K562 (cell line): ENCODE results near the gene DMAC2.
"Not testable (repeated sequence)": the region's sequence is repeated elsewhere in the genome, so short reads cannot be mapped to it uniquely, and the experiment has no call there.

ENCODE experiments used
- MAFK ChIP-seq: IDR thresholded peaks from 2 replicates; pipeline ENCODE4 v1.6.1; 2011; ENCODE audit warnings: low read length, improper control_type of control experiment
- NCOA1 ChIP-seq: fragments of 450-650 bp; IDR thresholded peaks from 2 replicates; pipeline ENCODE4 v1.6.1; 2016; ENCODE audit warnings: low read depth
- NR3C1 ChIP-seq: sonication (generic); formaldehyde crosslinking; IDR thresholded peaks from 2 replicates; pipeline ENCODE4 v1.8.1; 2022; ENCODE audit warnings: missing genetic modification reagents
- SMAD1 ChIP-seq: fragments of 150-350 bp; IDR thresholded peaks from 2 replicates; pipeline ENCODE4 v1.6.1; 2014; ENCODE audit warnings: low read length, low read depth; ENCODE audit not compliant: partially characterized antibody
- TEAD2 ChIP-seq: fragments of 450-650 bp; IDR thresholded peaks from 2 replicates; pipeline ENCODE4 v1.6.1; 2016; ENCODE audit warnings: missing genetic modification characterization, control low read depth, missing compliant biosample characterization
- ZNF24 ChIP-seq: fragments of 450-650 bp; IDR thresholded peaks from 2 replicates; pipeline ENCODE4 v1.6.1; 2016
- TF ChIP-seq, protein P1 (sequence below), 3 experiments: fragments of 200-800 bp in 1 of 3; fragments of 250-450 bp in 1 of 3; fragments of 450-650 bp in 1 of 3; sonication (Bioruptor Pico) in 1 of 3; sonication (Bioruptor generic) in 1 of 3; formaldehyde crosslinking in 1 of 3; IDR thresholded peaks; 2 replicates each; pipeline versions ENCODE4 v1.6.1 to v1.8.0; 2016 to 2022; ENCODE audit warnings: mild to moderate bottlenecking in 2 of 3, missing genetic modification characterization in 2 of 3, missing compliant biosample characterization in 1 of 3, moderate library complexity in 1 of 3
- TF ChIP-seq, protein P2 (sequence below): sonication (generic); formaldehyde crosslinking; IDR thresholded peaks from 2 replicates; pipeline ENCODE4 v1.8.0; 2022; ENCODE audit warnings: missing genetic modification reagents, mild to moderate bottlenecking, borderline replicate concordance

DNA sequence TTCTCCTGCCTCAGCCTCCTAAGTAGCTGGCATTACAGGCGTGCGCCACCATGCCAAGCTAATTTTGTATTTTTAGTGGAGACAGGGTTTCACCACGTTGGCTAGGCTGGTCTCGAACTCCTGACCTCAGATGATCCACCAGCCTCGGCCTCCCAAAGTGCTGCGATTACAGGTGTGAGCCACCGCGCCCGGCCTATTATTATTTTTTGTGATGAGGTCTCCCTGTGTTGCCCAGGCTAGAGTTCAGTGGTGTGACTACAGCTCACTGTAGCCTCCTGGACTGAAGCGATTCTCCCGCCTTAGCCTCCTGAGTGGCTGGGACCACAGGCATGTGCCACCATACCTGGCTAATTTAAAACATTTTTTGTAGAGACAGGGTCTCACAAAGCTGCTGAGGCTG is 4.3 kb downstream of the DMAC2 start:
- not testable (repeated sequence) for TF ChIP-seq MAFK; NR3C1 (CRISPR knock-in tag); NCOA1; TEAD2; SMAD1; ZNF24
- TF ChIP-seq, protein P1, sequence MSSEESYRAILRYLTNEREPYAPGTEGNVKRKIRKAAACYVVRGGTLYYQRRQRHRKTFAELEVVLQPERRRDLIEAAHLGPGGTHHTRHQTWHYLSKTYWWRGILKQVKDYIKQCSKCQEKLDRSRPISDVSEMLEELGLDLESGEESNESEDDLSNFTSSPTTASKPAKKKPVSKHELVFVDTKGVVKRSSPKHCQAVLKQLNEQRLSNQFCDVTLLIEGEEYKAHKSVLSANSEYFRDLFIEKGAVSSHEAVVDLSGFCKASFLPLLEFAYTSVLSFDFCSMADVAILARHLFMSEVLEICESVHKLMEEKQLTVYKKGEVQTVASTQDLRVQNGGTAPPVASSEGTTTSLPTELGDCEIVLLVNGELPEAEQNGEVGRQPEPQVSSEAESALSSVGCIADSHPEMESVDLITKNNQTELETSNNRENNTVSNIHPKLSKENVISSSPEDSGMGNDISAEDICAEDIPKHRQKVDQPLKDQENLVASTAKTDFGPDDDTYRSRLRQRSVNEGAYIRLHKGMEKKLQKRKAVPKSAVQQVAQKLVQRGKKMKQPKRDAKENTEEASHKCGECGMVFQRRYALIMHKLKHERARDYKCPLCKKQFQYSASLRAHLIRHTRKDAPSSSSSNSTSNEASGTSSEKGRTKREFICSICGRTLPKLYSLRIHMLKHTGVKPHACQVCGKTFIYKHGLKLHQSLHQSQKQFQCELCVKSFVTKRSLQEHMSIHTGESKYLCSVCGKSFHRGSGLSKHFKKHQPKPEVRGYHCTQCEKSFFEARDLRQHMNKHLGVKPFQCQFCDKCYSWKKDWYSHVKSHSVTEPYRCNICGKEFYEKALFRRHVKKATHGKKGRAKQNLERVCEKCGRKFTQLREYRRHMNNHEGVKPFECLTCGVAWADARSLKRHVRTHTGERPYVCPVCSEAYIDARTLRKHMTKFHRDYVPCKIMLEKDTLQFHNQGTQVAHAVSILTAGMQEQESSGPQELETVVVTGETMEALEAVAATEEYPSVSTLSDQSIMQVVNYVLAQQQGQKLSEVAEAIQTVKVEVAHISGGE (CRISPR knock-in tag; IDR thresholded peaks at IDR 0.05): not testable (repeated sequence)
- TF ChIP-seq, protein P2, sequence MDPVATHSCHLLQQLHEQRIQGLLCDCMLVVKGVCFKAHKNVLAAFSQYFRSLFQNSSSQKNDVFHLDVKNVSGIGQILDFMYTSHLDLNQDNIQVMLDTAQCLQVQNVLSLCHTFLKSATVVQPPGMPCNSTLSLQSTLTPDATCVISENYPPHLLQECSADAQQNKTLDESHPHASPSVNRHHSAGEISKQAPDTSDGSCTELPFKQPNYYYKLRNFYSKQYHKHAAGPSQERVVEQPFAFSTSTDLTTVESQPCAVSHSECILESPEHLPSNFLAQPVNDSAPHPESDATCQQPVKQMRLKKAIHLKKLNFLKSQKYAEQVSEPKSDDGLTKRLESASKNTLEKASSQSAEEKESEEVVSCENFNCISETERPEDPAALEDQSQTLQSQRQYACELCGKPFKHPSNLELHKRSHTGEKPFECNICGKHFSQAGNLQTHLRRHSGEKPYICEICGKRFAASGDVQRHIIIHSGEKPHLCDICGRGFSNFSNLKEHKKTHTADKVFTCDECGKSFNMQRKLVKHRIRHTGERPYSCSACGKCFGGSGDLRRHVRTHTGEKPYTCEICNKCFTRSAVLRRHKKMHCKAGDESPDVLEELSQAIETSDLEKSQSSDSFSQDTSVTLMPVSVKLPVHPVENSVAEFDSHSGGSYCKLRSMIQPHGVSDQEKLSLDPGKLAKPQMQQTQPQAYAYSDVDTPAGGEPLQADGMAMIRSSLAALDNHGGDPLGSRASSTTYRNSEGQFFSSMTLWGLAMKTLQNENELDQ: not testable (repeated sequence)
